ENCODE results near the gene NR1H2.
A peak's percentile ranks its signal among the peaks of the same experiment; 100 is the strongest.

Gene NR1H2

GRCh38 chr19:50330365-50331078 is 45.7 kb upstream of the NR1H2 start:
- TF ChIP-seq CTCF (IDR thresholded peaks at IDR 0.05; ENCODE audit: low read length, missing control alignments) = no peak
- peak; percentile 16 for DNase-seq (ENCODE audit: low read depth)
- no peak overlapping the region for H3K4me3 ChIP-seq (replicated peaks; ENCODE audit: low read depth, low read length)

- DNase-seq (ENCODE audit: low read depth) = no peak
- no peak overlapping the region for H3K4me3 ChIP-seq (replicated peaks; ENCODE audit: low read depth, low read length)
- TF ChIP-seq CTCF (IDR thresholded peaks at IDR 0.05; ENCODE audit: low read length, missing control alignments) = no peak
Observed at GRCh38 chr19:50331221-50331993, 44.9 kb upstream of the NR1H2 start.

GRCh38 chr19:50331994-50332243 is 44.3 kb upstream of the NR1H2 start:
- no peak for DNase-seq (ENCODE audit: low read depth)
- no peak overlapping the region for H3K4me3 ChIP-seq (replicated peaks; ENCODE audit: low read depth, low read length)
- TF ChIP-seq CTCF (IDR thresholded peaks at IDR 0.05; ENCODE audit: low read length, missing control alignments) = no peak

GRCh38 chr19:50332244-50333038 is 43.8 kb upstream of the NR1H2 start:
- no peak overlapping the region for H3K4me3 ChIP-seq (replicated peaks; ENCODE audit: low read depth, low read length)
- TF ChIP-seq CTCF (IDR thresholded peaks at IDR 0.05; ENCODE audit: low read length, missing control alignments) = no peak
- DNase-seq (ENCODE audit: low read depth) = no peak

GRCh38 chr19:50333235-50333736 is 43.0 kb upstream of the NR1H2 start:
- TF ChIP-seq CTCF (IDR thresholded peaks at IDR 0.05; ENCODE audit: low read length, missing control alignments) = no peak
- peak; percentile 78 for DNase-seq (ENCODE audit: low read depth)
- H3K4me3 ChIP-seq (replicated peaks; ENCODE audit: low read depth, low read length) = peak overlapping the region; percentile 48

- peak; percentile 66 for DNase-seq (ENCODE audit: low read depth)
- no peak for TF ChIP-seq CTCF (IDR thresholded peaks at IDR 0.05; ENCODE audit: low read length, missing control alignments)
- peak overlapping the region; percentile 48 for H3K4me3 ChIP-seq (replicated peaks; ENCODE audit: low read depth, low read length)
Observed at GRCh38 chr19:50333737-50334617, 42.3 kb upstream of the NR1H2 start.

Measured in fibroblast of pulmonary artery (primary cell).